ENCODE data around the gene PHKB.
A peak's percentile ranks its signal among the peaks of the same experiment; 100 is the strongest.

PHKB gene

DNA sequence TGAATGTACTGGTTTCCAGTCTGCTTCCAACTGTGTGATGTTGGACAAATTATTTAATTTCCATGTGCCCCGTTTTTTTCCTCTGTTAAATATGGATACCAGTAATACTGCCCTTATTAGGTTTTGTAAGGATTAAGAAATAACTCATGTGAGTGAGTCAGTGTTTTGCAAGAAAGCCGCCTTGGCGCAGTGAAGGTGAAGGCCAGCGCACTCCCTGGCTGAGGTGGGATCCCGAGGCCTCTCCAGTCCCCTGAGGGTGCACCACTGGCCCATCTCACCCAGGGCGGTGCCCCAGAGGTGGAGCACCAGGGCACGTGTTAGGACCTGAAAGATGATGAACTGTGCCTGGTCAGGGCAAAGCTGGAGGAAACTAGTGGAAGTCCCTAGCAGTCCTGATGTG lies 43.5 kb downstream of the PHKB start:
- TF ChIP-seq Cebpa-rat (IDR thresholded peaks at IDR 0.05) = no peak

DNA sequence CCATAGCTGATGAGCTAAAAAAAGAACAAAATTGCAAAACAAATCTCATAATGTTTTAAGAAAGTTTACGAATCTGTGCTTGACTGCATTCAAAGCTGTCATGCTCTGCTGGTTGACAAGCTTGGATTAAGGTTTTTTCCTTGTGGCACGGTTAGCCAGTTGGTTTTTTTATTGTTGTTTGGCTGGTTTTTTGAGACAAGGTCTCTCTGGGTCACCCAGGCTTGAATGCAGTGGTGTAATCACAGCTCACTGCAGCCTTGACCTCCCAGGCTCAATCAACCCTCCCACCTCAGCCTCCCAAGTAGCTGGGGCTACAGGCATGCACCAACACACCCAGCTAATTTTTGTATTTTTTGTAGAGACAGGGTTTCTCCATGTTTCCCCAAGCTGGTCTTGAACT lies 45.7 kb downstream of the PHKB start:
- H3K4me1 ChIP-seq = peaks cover 20 to 40% (median 28%) of the 10 kb centered on the region in 10 experiments
- peak overlapping the region in 8 of 11 experiments; percentile 31 to 67 (median 58); a peak in 13 of 22 replicates for H3K9ac ChIP-seq
- peak overlapping the region; percentile 15 to 75 (median 61); a peak in 21 of 22 replicates for H3K4me2 ChIP-seq
- no peaks in the 10 kb centered on the region for H3K27me3 ChIP-seq
- H3K27ac ChIP-seq = peak overlapping the region in 10 of 11 experiments; percentile 1 to 88 (median 79); a peak in 18 of 22 replicates
- H3K4me3 ChIP-seq = no peak overlapping the region
- H3K36me3 ChIP-seq = peaks cover 56 to 71% (median 63%) of the 10 kb centered on the region in 11 experiments
- TF ChIP-seq Cebpa-rat (IDR thresholded peaks at IDR 0.05) = peak in 1 of 11 experiments; percentile 48; a peak in 1 of 22 replicates
- H4K20me1 ChIP-seq = no peaks in the 10 kb centered on the region
- peaks cover 0 to 17% (median 0%) of the 10 kb centered on the region in 11 experiments; a peak in 4 of 22 replicates for H3K9me3 ChIP-seq (replicated peaks in 1 of 11)

More for the DNA sequence above, 43.5 kb downstream of the PHKB start:
- H3K36me3 ChIP-seq = peaks cover 55 to 71% (median 62%) of the 10 kb centered on the region in 11 experiments
- no peak overlapping the region for H3K4me2 ChIP-seq
- no peak overlapping the region for H3K4me3 ChIP-seq
- peaks cover 0 to 10% (median 0%) of the 10 kb centered on the region in 11 experiments; a peak in 5 of 22 replicates for H3K9me3 ChIP-seq (replicated peaks in 1 of 11)
- no peaks in the 10 kb centered on the region for H4K20me1 ChIP-seq
- H3K27me3 ChIP-seq = no peaks in the 10 kb centered on the region
- peak overlapping the region in 8 of 11 experiments; percentile 17 to 88 (median 83); a peak in 14 of 22 replicates for H3K27ac ChIP-seq
- H3K9ac ChIP-seq = no peak overlapping the region
- peaks cover 20 to 40% (median 28%) of the 10 kb centered on the region in 10 experiments for H3K4me1 ChIP-seq

DNA sequence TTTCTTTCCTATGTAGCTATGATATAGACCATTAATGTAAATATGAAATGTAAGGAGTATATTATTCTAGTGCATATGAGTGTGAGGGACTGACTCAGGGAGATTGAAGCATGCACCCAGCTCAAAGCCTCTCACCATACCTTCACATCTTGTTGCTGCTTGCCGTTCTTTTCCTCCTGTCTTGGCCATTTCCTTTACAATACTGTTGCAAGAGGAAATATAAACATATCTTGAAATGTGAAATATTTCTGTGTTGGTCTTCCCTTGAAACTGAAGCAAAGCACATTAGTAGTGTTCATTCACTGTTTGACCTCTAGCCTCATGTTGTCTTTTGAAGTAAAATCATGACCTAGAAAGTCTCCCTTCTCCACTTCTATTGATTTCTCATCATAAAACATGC lies 46.6 kb downstream of the PHKB start:
- peak overlapping the region in 10 of 11 experiments; percentile 1 to 88 (median 79); a peak in 19 of 22 replicates for H3K27ac ChIP-seq
- peak overlapping the region in 7 of 11 experiments; percentile 31 to 67 (median 56); a peak in 11 of 22 replicates for H3K9ac ChIP-seq
- peaks cover 20 to 40% (median 28%) of the 10 kb centered on the region in 10 experiments for H3K4me1 ChIP-seq
- no peak for TF ChIP-seq Cebpa-rat (IDR thresholded peaks at IDR 0.05)
- H4K20me1 ChIP-seq = no peaks in the 10 kb centered on the region
- peaks cover 0 to 20% (median 0%) of the 10 kb centered on the region in 11 experiments; a peak in 4 of 22 replicates for H3K9me3 ChIP-seq (replicated peaks in 1 of 11)
- H3K27me3 ChIP-seq = no peaks in the 10 kb centered on the region
- no peak overlapping the region for H3K4me3 ChIP-seq
- peaks cover 61 to 72% (median 65%) of the 10 kb centered on the region in 11 experiments for H3K36me3 ChIP-seq
- H3K4me2 ChIP-seq = peak overlapping the region; percentile 8 to 75 (median 61); a peak in 21 of 22 replicates

DNA sequence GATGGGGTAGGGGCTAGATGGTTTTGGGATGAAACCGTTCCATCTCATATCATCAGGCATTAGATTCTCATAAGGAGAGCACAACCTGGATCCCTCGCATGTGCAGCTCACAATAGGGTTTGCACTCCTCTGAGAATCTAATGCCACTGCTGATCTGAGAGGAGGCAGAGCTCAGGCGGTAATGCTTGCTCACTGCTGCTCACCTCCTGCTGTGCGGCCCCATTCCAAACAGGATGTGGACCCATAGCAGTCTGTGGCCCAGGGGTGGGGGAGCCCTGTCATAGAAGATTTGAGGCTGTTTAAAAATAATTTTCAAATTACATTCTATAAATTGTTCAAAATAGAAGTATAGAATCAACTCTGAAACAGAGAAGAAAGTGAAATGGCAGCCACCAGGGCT lies 50.8 kb downstream of the PHKB start:
- Histone ChIP-seq H3K4me2 (no peak overlapping the region), H3K4me1 (peaks cover 12 to 21% (median 14%) of the 10 kb centered on the region in 10 experiments), H3K9me3 (replicated peaks in 1 of 11) (0 out of 22 replicates have a peak, but pooled peaks cover 0 to 10% (median 0%) of the 10 kb centered on the region in 11 experiments), H4K20me1 (no peaks in the 10 kb centered on the region), H3K36me3 (peaks cover 58 to 80% (median 71%) of the 10 kb centered on the region in 11 experiments), H3K4me3 (no peak overlapping the region), H3K27ac (no peak overlapping the region), H3K9ac (no peak overlapping the region), H3K27me3 (no peaks in the 10 kb centered on the region)
- no peak for TF ChIP-seq Cebpa-rat (IDR thresholded peaks at IDR 0.05)

DNA sequence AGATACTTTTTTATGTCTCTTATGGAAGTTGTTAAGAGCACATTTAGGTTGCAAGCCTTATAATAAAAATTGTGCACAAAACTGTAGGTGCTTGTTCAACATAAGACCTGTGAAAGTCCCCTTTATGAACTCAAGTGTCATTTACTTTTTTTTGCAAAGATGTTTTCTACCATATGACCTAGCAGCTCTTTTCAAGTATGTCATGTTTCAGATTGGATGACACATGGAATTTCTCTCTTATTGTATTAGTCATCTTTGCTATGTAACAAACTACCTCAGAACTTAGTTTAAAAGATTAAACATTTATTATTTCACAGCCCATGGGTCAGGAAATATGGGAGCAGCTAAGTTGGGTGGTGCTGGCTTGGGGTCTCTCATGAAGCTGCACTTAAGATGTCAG lies 57.9 kb downstream of the PHKB start:
- peaks cover 0 to 7% (median 4%) of the 10 kb centered on the region in 11 experiments; a peak in 4 of 22 replicates for H3K9me3 ChIP-seq (replicated peaks in 1 of 11)
- H3K4me2 ChIP-seq = peak overlapping the region in 6 of 11 experiments; percentile 20 to 53 (median 44); a peak in 10 of 22 replicates
- peaks cover 39 to 75% (median 60%) of the 10 kb centered on the region in 11 experiments for H3K36me3 ChIP-seq
- H4K20me1 ChIP-seq = peaks cover 0 to 8% (median 0%) of the 10 kb centered on the region in 11 experiments; a peak in 2 of 22 replicates
- no peak overlapping the region for H3K9ac ChIP-seq
- H3K27ac ChIP-seq = peak overlapping the region in 1 of 11 experiments; percentile 11; a peak in 1 of 22 replicates
- no peaks in the 10 kb centered on the region for H3K27me3 ChIP-seq
- no peak overlapping the region for H3K4me3 ChIP-seq
- no peak for TF ChIP-seq Cebpa-rat (IDR thresholded peaks at IDR 0.05)
- H3K4me1 ChIP-seq = peaks cover 7 to 23% (median 14%) of the 10 kb centered on the region in 10 experiments; a peak in 18 of 20 replicates

DNA sequence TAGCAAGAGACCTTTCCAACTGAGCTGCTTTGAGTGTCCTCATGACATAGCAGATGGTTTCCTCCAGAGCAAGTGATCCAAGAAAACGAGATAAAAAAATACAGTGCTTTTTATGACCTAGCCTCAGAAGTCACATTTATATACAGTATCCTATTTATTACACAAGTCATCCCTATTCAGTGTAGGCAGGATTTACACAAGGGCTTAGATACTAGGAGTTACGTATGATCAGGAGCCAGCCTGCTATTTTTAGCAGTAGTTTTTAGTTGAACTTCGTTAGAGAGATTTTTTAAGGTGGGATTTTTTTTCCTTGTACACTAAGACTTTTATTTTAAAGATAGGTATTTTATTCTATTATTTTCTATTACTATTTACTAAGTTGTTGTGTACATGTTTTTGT lies 58.4 kb downstream of the PHKB start:
- Histone ChIP-seq H3K4me1 (peaks cover 7 to 23% (median 14%) of the 10 kb centered on the region in 10 experiments; a peak in 18 of 20 replicates), H3K36me3 (peaks cover 34 to 70% (median 57%) of the 10 kb centered on the region in 11 experiments), H3K9me3 (replicated peaks in 1 of 11) (peaks cover 0 to 7% (median 4%) of the 10 kb centered on the region in 11 experiments; a peak in 4 of 22 replicates), H3K27me3 (no peaks in the 10 kb centered on the region), H3K9ac (no peak overlapping the region), H4K20me1 (peaks cover 0 to 8% (median 0%) of the 10 kb centered on the region in 11 experiments; a peak in 2 of 22 replicates), H3K4me3 (no peak overlapping the region), H3K27ac (peak overlapping the region in 1 of 11 experiments; percentile 11; a peak in 1 of 22 replicates), H3K4me2 (peak overlapping the region in 6 of 11 experiments; percentile 20 to 53 (median 44); a peak in 10 of 22 replicates)
- no peak for TF ChIP-seq Cebpa-rat (IDR thresholded peaks at IDR 0.05)

DNA sequence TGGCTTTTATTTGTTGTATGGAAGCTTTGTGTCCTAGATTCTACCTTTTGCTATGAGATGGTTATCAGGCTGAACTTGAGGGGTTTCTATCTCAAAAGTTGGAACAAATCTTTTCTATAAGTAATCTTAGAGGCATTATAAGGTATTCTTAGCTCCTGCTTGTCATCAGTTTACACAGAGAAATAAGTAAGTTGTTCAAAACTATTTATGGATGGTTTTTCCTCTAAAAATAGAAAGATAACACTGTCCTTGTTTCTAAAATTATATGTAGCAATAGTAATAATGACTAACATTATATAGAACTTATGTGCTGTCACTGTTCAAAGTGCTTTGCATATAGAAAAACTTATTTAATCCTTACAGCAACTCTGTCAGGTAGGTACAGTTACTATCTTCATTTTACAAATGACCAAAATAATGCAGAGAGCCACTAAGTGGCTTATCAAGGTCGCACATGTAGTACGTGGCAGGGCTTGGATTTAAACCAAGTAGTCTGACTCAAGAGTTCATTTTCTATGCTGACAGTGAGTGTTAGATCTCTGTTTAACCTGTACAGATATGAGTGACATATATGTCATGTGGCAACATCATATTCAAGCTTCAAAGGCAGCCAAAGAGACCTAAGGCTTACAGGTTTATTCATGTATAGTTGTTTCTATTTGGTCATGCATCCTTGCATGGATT lies 59.0 kb downstream of the PHKB start:
- H3K9ac ChIP-seq = no peak overlapping the region
- H3K27ac ChIP-seq = no peak overlapping the region
- H4K20me1 ChIP-seq = peaks cover 0 to 8% (median 0%) of the 10 kb centered on the region in 11 experiments; a peak in 2 of 22 replicates
- H3K4me3 ChIP-seq = no peak overlapping the region
- H3K36me3 ChIP-seq = peaks cover 33 to 65% (median 56%) of the 10 kb centered on the region in 11 experiments
- peaks cover 0 to 7% (median 4%) of the 10 kb centered on the region in 11 experiments; a peak in 4 of 22 replicates for H3K9me3 ChIP-seq (replicated peaks in 1 of 11)
- peak overlapping the region in 1 of 11 experiments; percentile 45; a peak in 1 of 22 replicates for H3K4me2 ChIP-seq
- H3K4me1 ChIP-seq = peaks cover 7 to 23% (median 14%) of the 10 kb centered on the region in 10 experiments; a peak in 18 of 20 replicates
- no peaks in the 10 kb centered on the region for H3K27me3 ChIP-seq
- no peak for TF ChIP-seq Cebpa-rat (IDR thresholded peaks at IDR 0.05)

DNA sequence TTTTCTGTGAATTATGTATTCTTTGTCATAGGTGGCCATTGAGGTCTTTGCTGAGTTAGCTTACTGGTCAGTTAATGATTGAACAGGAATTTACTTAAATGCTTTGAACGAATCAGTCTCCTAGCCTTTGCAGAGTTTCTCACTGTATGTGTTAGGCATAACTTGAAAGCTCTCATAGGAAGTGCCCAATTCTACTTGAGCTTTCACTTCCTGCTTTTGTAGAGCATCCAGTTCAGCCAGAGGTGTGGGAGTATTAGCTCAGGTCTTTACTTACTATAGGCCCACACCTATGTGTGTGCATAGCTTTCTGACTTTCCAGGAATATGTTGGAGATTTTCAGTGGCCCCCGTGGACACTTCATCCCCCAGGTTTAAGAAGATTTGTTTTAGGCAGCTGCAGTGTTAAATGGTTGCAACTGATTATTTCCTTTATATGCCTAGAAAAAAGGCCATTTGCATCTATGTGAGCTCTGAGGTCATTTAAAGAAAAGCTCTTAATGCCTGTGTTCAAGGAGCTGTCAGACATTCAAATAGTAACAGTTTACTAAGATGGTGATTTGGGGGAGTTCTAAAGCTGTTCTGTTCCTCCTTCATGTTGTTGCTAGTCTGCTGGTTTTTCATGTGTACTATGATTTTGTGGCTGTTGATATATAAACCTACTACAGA lies 62.3 kb downstream of the PHKB start:
- Histone ChIP-seq H4K20me1 (peaks cover 0 to 8% (median 0%) of the 10 kb centered on the region in 11 experiments; a peak in 2 of 22 replicates), H3K36me3 (peaks cover 24 to 64% (median 42%) of the 10 kb centered on the region in 11 experiments), H3K9me3 (replicated peaks in 1 of 11) (peaks cover 0 to 13% (median 4%) of the 10 kb centered on the region in 11 experiments; a peak in 8 of 22 replicates), H3K27me3 (no peaks in the 10 kb centered on the region), H3K4me2 (peak overlapping the region in 8 of 11 experiments; percentile 2 to 56 (median 20); a peak in 8 of 22 replicates), H3K9ac (no peak overlapping the region), H3K4me1 (peaks cover 7 to 23% (median 14%) of the 10 kb centered on the region in 10 experiments; a peak in 18 of 20 replicates), H3K27ac (no peak overlapping the region), H3K4me3 (no peak overlapping the region)
- no peak for TF ChIP-seq Cebpa-rat (IDR thresholded peaks at IDR 0.05)
